HT-29 (cell line): Measurements from ENCODE around the gene TBC1D20. TPM values are rescaled to one million over a fixed set of nuclear protein-coding genes. Genes with fewer than 3 reads are reported as not detected.

ENCODE experiments used
- DNase-seq: peaks from one replicate; pipeline ENCODE4 v3.0.0-alpha.2; 2015; ENCODE audit warnings: low spot score
- total RNA-seq: library from RNA; depleted of rRNA; stranded (reverse); fragments of >200 nt; shearing (Covaris generic); gene quantifications from 2 replicates; pipeline ENCODE4 v1.2.3, GENCODE V29; 2014

Gene TBC1D20
- total RNA-seq, 1 experiment from 2014 or later, result 19.5 TPM

DNA sequence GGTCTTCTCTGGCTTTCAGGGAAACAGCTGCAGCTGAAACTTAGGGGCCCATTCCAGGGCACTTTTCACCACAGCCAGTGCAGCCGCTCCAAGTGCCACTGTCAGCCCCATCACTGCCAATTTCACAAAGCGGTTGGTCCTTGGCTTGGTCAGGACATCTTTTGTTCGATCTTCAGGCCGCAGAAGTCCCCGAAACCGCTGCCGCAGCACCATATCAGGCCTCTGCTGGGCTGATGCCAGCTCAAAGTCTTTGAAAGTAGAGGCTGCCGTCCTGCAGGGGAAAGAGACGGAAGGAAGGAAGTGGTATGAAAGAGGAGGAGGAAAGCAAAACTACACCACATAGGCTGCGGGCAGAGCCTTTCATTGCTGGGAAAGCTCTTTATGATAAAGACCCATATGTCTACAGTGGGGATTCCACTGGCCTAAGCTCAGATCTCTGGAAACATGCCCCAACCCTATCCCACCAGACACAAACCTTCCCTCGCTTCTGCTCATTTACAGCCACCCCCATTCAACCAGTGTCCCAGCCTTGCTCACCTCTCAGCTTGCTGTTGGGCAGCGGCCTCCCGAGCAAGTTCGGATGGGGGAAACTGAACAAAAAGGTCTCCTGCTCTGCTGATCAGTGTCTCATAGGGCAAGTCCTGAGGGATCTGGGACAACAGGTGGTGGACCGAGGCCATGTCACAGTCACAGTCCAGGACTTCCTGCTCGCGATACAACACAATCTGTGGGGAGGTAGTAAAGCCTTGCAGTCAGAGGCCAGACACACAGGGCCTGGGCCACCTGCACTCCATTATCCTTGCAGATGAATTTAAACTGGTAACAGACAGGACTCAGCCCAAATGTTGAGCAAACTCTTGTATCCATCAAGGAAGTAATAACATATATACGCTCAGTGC lies 23.5 kb downstream of the TBC1D20 start:
- no peak for DNase-seq

DNA sequence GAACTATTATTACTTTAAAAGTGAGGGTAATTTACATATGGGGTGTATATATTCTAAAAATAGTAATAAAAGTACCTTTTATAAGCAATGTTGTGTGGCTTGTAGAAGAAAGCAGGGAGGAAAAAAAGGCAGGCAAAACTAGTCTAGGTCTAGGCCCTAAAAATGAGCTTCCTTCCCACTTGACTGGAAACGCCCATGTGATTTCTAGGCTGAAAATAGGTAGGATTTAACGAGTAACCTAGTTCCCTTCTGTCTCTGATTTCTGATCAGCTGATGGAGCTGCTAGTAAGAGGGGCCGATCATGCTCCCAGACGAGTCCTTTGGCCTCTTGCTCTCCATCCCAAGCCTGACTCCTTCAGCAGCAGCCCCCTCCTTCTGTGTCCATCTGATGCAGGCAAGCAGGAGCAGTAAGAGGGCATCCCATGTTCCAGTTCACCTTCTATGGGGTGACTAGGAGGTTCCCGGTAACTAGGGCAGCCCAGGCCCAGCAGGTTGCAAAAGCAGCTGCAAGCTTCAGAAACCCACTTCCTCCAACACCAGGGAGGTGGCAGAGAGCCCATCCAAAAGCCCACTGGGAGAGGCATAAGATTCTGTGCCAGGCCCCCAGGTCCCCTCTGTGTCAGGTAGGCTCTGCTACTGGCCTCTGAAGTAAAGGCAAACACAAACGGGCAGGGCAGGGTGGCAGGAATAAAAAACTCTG lies 24.4 kb downstream of the TBC1D20 start:
- DNase-seq, result no peak

DNA sequence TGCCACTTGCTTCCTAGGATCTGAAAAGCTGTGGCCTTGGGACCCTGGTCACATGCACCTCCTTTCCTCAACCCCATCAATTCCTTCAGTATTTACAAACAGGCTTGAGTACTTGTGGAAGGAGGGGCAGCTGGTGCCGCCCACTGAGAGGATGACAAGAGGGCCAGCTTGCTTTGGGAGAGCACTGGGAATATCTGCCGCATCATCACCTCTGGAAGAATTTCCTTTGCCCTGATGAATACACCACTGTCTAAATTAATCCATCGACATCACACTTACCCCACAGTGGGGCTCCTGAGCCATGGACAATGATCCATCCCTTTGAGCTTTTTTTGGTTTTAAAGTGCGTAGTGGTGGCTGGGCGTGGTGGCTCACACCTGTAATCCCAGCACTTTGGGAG lies 25.9 kb downstream of the TBC1D20 start:
- no peak for DNase-seq

DNA sequence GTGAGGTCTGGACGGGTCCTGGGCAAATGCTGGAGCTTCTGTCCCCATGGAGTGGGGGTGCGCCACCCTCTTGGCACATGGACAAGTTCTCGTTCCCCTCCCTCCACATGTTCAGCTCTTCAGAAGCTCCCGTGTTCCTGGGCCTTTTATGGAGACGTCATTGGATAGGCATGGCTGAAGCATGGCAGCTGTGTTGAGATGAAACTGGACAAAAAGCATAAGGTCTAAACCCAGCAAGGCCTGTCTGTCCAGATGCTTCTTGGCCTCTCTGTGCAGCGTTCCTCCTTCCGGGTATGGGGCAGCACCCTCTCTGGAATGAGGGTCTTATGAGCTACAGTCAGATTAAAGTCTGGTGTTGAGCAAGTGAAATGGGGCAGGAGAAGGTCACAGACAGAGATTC lies 26.8 kb downstream of the TBC1D20 start:
- no peak for DNase-seq

DNA sequence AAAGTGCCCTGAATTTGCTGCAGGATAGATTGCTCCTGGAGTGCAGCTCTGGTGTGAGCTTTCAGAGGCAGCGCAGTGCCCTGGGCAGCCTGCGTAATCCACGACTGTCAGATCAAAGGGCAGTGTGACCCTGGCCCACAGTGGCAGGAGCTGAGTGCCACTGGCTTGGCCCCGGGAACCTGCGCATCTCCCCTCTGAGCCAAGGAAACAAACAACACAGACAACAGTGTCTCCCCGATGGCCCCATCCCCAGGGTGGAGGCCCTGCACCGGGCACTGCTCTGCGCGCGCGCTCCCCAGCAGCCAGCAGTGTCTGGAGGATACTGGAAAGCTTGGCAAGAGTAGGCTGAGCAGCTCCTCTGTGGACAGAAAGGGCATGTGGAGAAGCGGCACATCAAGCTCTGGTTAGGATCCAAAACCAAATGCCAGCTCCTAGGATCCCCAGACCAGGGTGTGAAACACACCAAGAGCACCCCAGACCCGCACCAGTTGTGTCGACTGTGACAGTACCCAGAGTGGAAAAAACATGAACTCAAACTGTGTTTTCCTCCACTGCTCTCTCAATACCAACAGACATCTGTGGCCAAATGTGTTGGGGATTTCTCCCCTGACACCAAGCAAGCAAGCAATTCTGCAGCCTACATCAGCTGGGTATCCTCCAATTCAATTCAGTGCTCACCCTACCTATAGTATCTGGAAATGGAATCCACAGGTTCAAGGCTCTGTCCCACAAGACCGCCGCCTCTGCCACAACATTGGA lies 27.5 kb downstream of the TBC1D20 start:
- DNase-seq, result no peak

DNA sequence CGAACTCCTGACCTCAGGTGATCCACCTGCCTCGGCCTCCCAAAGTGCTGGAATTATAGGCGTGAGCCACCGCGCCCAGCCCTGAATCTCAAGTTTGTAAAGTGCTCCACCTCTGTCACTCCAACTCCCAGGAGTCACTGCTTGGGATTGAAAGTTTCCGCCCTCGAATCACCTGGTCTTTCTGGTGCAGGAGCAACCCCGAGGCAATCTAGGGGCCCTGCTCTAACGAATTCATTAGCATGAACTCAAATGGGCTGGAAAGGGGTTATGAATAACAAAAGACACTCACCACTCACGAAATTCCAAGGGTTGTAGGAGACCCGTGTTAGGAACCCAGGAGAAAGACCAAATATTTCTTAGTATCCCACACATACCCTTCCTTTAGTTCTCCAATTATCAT lies 28.1 kb downstream of the TBC1D20 start:
- DNase-seq, result no peak

DNA sequence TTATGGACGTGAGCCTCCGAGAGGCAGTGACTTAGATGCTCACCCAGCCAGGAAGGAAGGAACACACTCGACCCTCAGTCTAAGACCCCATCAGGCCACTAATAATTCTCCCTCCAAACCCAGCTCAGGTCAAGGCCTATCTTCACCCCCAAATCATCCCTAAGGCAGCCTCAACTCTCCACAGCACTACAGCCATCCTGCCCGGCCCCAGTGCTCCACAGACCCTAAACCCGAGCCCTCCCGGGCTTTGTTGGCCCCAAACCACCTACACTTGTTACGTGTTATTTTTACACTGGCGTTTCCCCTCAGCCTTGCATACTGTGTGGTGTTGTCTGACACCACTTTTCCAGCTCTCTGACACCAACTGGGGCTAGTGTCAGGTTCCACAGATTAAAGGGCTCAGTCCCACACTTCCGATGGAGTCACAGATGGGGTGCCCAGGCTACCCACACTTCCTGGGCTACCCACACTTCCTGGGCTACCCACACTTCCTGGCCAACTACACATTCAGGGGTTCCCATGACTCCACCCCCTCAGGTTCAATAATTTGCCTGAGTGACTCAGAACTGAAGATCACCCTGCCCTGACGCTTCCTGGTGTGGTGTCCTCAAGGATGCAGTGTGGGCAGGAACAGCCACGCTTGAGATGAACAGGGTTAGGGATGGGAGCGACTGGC lies 28.9 kb downstream of the TBC1D20 start:
- DNase-seq, result peak; percentile 23

DNA sequence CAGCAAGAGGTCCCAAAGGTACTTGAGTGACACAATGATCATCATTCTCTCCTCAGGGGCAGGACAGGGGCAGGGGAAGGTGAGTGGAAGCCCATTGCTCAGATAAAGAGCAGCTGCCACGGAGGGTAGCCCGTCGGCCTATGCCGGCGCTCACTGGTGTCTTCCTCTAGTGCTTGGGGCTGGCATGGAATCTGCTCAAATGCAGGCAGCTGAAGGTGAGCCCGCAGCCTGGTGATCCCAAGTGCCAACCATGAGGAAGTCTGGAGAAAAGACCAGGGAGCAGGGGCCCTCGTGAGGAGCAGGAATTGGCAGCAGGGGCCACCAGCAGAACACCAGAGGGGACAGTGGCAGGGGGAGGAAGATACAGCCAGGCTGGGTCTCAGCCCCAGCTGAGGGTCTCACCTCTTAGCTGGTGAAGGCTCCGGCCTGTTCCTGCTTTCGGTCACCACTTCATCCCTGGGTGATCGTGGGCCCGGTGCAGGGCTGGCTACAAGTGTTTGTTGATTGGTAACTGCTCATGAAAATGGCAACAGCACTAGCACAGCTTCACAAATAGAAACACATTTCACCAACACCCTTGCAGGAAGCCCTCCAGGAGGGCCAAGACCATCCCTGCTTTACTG lies 29.5 kb downstream of the TBC1D20 start:
- DNase-seq, result no peak

DNA sequence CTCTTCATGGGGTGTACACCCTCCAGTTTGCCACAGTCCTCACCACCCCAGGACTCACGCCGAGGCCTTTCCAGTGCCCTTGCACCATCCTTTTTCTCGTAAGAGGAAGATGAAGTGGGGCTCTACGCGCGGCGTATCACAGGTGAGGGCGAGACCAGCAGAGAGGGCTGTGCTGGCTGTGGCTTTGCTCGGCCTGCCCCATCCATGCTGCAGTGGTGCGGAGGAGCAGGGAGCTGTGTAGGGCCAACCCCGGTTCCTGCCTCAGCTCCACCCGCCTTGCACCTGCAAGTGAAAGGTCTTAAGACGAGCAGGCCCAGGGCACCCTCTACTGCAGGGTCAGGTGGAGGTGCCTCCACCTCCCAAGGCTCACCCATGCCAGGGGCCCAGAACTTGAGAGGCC lies 30.1 kb downstream of the TBC1D20 start:
- no peak for DNase-seq

DNA sequence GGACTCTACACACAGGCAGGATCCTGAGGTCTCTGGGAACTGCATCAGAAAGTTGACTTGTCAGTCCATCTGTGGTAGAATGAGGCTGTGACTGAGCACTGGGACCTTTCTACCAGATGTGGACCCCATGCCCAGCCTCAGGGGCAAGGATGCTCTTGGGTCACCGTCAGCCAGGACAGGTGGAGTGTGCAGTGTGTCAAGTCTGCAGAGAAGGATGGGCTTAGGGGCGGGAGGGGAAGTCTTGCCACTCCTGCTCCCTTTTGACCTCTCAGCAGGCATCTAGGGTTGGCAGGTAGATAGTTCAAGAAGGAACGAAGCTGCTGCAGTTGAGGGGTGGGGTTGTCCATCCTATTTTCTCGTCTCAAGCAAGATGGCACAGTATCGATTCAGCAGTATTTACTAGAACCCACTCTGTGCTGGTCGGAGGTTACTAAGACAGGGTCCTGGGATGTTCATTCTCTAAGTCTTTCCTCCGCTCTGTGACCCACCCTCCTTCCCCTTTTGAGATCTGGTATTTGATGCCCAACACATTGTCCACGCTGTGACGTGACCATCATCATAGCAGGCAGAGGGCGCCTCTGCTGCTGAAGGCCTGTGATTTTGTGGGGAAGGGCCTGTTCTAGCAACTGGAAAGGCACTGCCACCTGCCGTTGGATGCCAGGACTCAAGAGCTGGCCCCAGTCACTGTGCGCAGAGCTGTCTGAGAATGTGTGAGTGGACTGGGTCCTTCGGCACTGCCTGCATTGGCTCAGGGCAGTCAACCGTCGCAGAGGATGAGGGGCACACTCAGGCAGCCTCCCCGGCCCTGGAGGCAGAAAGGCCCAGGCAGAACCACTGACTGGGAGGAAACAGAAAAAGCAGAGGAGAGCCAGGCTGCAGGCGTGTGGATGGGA lies 31.1 kb downstream of the TBC1D20 start:
- peak; percentile 88 for DNase-seq

DNA sequence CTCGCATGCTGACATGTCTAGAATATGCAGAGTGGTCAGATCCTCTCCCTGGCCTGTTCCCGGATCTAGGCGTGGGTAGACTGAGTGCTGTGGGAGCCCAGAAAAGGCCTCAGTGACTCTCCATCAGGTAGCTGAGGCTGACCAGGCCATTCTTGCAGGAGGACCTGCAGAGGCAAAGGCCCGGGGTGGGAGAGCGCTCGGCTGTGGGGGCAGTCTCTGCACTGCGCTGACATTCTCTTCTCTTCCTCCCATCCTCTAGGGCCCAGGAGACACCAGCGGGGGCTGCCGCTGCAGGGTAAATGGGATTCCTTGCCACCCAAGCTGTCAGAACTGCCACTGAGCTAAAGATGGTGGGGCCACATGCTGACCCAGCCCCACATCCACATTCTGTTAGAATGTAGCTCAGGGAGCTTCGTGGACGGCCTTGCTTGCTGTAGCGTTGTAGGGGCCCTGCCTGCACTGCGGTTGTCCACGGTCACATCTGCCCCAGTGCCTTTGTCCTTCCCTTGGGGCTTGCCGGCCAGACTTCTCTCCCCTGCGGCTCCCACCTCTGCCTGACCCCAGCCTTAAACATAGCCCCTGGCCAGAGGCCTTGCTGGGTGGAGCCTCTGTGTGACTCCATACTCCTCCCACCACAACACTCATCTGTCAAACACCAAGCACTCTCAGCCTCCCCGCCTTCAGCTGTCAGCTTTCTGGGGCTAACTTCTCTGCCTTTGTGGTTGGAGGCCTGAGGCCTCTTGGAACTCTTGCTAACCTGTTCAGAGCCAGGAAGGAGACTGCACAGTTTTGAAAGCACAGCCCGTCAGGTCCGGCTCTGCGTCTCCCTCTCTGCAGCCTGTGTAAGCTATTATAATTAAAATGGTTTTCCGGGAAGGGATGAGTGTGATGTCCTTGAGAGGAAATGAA lies 32.0 kb downstream of the TBC1D20 start:
- DNase-seq, result no peak

DNA sequence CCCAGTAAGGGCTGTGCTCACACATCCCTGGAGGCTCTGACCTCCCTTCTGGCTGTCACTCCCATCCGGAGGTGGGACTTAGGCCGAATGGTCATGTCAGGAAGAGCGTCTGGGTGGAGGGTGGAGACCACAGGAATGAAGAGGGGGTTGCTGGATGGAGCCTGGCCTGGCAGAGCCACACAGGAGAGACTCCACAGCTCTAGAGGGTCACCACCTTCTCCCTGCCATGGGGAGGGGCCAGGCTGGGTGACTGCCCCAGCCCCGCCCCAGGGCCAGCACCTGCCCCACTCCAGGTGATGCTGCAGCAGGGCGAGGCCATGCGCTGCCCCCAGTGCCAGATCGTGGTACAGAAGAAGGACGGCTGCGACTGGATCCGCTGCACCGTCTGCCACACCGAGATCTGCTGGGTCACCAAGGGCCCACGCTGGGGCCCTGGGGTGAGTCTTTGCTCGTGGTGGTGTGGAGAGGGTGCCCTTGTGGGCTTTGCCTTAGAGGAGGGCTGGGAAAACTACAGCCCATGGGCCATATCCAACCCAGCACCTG lies 33.6 kb downstream of the TBC1D20 start:
- DNase-seq, result no peak

DNA sequence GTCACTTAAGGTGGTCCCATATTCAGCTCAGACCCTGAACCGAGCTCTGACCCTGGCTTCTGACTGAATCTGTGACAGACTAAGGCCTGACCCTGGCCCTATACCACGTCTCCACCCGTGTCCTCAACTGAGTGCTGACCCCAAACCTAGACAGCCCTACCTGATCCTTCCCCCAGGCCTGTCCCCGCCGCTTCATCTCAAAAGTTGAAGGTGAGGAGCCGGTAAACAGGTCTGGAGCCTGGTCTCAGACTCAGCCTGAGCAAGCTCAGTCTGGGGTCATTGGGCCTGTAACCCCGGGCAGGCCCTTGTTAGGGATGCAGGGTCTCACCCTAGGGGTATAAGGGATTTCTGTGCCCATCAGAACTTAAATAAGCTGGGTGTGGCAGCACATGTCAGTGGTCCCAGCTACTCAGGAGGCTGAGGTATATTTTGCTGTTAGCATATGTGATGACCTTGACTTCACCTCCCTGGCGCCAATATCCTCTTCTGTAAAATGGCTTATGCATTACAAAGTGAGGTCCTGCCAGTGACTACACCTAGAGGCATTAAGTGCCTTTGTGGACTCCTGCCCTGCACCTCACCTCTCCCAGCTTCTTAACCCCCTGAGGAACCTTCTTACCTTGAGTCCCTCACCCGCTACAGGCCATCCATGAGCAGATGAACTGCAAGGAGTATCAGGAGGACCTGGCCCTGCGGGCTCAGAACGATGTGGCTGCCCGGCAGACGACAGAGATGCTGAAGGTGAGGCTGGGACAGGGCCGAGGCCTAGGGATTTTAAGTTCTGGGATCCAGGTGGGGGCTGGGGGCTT lies 34.3 kb downstream of the TBC1D20 start:
- no peak for DNase-seq

DNA sequence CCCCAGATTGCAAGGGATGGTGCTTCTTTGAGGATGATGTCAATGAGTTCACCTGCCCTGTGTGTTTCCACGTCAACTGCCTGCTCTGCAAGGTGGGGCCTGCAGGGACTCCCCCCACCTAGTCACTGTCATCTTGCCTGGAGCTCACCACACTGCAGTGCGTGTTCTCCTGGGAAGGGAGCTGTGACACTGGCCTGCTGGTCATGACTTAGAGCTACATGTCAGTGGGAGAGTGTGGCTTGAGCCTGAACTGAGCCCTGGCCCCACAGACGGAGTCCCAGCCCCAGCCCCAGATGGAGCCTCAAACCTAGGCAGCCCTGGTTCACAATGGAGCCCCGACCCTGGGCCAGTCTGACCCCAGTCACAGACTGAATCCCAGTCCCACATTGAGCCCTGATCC lies 34.9 kb downstream of the TBC1D20 start:
- DNase-seq, result no peak

DNA sequence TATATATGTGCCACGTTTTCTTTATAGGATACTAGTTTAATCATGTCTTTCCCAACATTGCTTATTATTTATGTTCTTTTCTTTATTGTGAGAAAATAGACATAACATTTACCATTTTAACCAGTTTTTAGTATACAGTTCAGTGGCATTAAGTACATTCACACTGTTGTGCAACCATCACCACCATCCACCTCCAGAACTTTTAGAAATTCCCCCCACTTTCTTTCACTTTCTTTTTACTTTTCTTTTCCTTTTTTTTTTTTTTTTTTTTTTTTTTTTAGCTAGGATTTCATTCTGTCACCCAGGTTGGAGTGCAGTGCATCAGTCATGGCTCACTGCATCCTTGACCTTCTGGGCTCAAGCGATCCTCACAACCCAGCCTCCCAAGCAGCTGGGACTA lies 35.8 kb downstream of the TBC1D20 start:
- DNase-seq, result no peak

DNA sequence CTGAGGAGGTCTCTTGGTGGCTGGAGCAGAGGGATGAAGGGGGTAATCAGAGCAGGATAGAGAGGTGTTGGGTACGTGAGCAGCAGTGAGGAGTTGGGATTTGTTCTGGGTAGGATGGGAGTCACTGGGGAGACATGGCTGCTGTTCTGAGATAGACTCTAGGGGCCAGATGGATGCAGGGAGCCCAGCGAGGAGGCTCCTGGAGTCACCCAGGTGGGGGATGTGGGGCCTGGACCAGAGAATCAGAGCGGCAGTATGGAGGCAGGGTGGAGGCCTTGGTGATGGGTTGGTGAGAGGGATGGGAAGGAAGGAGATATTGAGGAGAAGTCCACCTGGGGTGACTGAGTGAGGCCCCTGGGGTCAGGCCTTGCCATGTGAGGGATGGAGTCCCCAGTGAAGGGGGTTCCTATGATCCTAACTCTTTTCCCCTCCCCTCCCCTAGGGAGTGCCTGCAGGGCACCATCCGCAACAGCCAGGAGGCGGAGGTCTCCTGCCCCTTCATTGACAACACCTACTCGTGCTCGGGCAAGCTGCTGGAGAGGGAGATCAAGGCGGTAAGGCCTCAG lies 40.6 kb downstream of the TBC1D20 start:
- no peak for DNase-seq

DNA sequence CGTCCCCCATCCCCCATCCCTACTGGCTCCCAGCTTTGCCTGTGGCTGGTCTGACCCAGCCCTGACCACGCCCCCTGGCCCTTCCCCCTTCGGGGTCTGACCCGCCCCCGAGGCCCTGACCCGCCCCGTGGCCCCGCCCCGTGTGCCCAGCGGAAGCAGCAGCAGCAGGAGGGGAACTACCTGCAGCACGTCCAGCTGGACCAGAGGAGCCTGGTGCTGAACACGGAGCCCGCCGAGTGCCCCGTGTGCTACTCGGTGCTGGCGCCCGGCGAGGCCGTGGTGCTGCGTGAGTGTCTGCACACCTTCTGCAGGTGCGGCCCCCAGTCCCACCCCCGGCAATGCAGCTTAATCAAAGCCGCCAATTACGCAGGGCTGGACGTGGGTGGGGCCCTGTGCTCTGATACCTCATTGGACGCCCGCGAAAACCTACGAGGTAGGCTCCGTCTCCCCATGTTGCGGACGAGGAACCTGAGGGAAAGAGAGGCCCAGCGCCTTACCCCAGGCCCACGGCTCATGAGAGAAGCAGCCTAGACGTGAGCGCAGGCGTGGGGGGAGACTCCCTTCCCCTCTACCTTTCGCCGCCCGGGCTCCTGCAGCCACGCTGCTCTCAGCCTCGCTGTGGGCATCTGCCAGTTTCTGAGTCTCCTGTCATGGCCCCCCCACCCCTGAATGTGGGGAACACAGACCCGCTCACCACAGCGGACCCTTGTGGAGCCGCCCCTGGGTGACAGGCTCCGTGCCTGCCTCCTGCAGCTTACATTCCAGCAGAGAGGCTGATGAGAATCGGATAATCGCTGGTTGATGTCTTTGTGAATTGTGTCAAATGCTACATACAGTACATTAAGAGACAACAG lies 41.4 kb downstream of the TBC1D20 start:
- peak; percentile 83 for DNase-seq
